ENCODE data around the gene MYO3B. TPM values are rescaled to one million over a fixed set of nuclear protein-coding genes. Genes with fewer than 3 reads are reported as not detected.

MYO3B gene
- total and polyA plus RNA-seq, 2 of the 8 experiments (the other 6 are each of a cell fraction or from before 2014, with no cell fraction given) = 0.17 to 0.19 TPM

GRCh38 chr2:170651624-170652325, 473.8 kb downstream of the MYO3B start (continued):
- no peak for TF ChIP-seq GTF2F1 (IDR thresholded peaks at IDR 0.05; ENCODE audit: borderline replicate concordance, low read depth, low read length)
